Measurements from ENCODE around the gene SCRN1.

DNA sequence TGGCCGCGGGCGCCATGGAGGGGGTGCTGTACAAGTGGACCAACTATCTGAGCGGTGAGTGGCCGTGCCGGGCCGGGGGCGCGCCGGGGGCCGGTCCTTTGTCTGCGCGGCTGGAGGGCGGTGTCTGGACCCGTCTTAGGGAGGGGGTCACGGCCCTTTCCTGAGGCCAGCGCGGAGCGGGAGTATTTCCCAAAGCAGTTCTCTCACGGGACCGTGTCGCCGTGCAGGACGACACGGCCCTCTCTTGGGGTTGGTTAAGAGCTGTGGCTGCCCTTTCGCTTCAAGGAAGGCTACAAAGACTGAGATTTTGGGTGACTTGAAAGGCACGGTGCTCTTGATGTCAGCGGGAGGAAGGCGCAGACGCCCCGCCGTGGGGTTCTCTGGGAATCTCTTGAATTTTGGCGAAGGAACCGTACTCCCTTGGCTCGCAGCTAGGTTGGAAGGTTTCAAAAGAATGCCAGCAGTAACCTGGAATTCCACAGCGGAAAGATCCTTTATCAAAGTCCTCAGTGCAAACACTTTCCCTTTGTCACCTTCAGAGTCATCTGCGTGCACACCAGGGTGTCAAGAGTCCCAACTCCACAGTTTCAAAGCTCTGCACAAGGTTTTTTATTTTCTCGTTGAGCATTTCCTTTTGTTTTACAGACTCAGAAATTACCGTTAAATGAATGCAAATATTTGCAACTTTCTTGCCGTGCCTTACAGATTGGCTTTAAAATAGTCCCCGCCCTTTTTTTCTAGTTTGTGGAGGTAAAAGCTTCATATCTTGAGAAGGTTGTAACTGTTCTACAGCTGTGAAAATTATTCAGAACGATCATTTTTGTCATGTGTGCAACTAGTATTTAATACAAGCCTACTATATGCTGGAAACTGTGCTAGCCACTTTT, 39.4 kb upstream of the SCRN1 start:
- TF ChIP-seq, protein P1, sequence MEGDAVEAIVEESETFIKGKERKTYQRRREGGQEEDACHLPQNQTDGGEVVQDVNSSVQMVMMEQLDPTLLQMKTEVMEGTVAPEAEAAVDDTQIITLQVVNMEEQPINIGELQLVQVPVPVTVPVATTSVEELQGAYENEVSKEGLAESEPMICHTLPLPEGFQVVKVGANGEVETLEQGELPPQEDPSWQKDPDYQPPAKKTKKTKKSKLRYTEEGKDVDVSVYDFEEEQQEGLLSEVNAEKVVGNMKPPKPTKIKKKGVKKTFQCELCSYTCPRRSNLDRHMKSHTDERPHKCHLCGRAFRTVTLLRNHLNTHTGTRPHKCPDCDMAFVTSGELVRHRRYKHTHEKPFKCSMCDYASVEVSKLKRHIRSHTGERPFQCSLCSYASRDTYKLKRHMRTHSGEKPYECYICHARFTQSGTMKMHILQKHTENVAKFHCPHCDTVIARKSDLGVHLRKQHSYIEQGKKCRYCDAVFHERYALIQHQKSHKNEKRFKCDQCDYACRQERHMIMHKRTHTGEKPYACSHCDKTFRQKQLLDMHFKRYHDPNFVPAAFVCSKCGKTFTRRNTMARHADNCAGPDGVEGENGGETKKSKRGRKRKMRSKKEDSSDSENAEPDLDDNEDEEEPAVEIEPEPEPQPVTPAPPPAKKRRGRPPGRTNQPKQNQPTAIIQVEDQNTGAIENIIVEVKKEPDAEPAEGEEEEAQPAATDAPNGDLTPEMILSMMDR (IDR thresholded peaks at IDR 0.05; ENCODE audit: insufficient read depth, low read length), result no peak
- no peak for TF ChIP-seq POLR2AphosphoS5 (IDR thresholded peaks at IDR 0.05; ENCODE audit: low read depth)
